Ectodermal cell (in vitro differentiated cells): ENCODE data around the gene IDE.

Experiments
- H3K27ac ChIP-seq: 2 replicates; pipeline ENCODE4 v1.7.0; 2013; ENCODE audit warnings: mild to moderate bottlenecking, low read depth, low read length; ENCODE audit not compliant: insufficient read depth, poor library complexity, severe bottlenecking
- H3K27me3 ChIP-seq: 2 replicates; pipeline ENCODE4 v1.7.0; 2013; ENCODE audit warnings: mild to moderate bottlenecking, low read length; ENCODE audit not compliant: insufficient read depth, control insufficient read depth, poor library complexity, severe bottlenecking
- H3K36me3 ChIP-seq: one replicate; pipeline ENCODE4 v1.7.0; 2013; ENCODE audit warnings: low read length; ENCODE audit not compliant: control insufficient read depth, insufficient read depth
- H3K4me1 ChIP-seq: one replicate; pipeline ENCODE4 v1.7.0; 2013; ENCODE audit warnings: low read length; ENCODE audit not compliant: control insufficient read depth, insufficient read depth
- H3K4me3 ChIP-seq: 2 replicates; pipeline ENCODE4 v1.7.0; 2013; ENCODE audit warnings: low read depth, low read length, control low read depth; ENCODE audit not compliant: insufficient read depth
- H3K9me3 ChIP-seq: 2 replicates; pipeline ENCODE4 v1.7.0; 2013; ENCODE audit warnings: mild to moderate bottlenecking, low read length, moderate library complexity; ENCODE audit not compliant: control insufficient read depth
- WGBS, 2 experiments: methylation state at CpG; one replicate each; pipeline ENCODE4 v1.1.7; 2013; ENCODE audit warnings: missing lambda C conversion rate in 2 of 2; 5-methylcytosine and 5-hydroxymethylcytosine counted together

The IDE gene

GRCh38 chr10:92493362-92493761, 80.5 kb downstream of the IDE start:
- H3K27ac ChIP-seq: no peak overlapping the region
- H3K9me3 ChIP-seq: no peaks in the 10 kb centered on the region
- H3K4me3 ChIP-seq: no peak overlapping the region
- H3K4me1 ChIP-seq: no peaks in the 10 kb centered on the region
- 67 to 96% methylated on average over 1 of the region's 1 CpG for WGBS, 2 experiments
- H3K36me3 ChIP-seq: peaks cover 15% of the 10 kb centered on the region
- no peaks in the 10 kb centered on the region for H3K27me3 ChIP-seq

GRCh38 chr10:92492748-92493240, 81.1 kb downstream of the IDE start:
- no peak overlapping the region for H3K27ac ChIP-seq
- no peaks in the 10 kb centered on the region for H3K4me1 ChIP-seq
- no peaks in the 10 kb centered on the region for H3K9me3 ChIP-seq
- H3K27me3 ChIP-seq: no peaks in the 10 kb centered on the region
- peaks cover 17% of the 10 kb centered on the region for H3K36me3 ChIP-seq
- H3K4me3 ChIP-seq: no peak overlapping the region
- 96 to 97% methylated on average over 6 of the region's 6 CpGs for WGBS, 2 experiments

- no peaks in the 10 kb centered on the region for H3K9me3 ChIP-seq
- H3K27me3 ChIP-seq: no peaks in the 10 kb centered on the region
- H3K4me1 ChIP-seq: no peaks in the 10 kb centered on the region
- no peak overlapping the region for H3K27ac ChIP-seq
- peaks cover 29% of the 10 kb centered on the region for H3K36me3 ChIP-seq
- WGBS, 2 experiments: 87 to 95% methylated on average over 2 of the region's 2 CpGs
- no peak overlapping the region for H3K4me3 ChIP-seq
Observed at GRCh38 chr10:92490387-92490786, 83.5 kb downstream of the IDE start.

GRCh38 chr10:92486637-92487036, 87.3 kb downstream of the IDE start:
- Histone ChIP-seq H3K36me3 (peaks cover 29% of the 10 kb centered on the region), H3K27me3 (no peaks in the 10 kb centered on the region), H3K27ac (no peak overlapping the region), H3K9me3 (no peaks in the 10 kb centered on the region), H3K4me3 (no peak overlapping the region), H3K4me1 (no peaks in the 10 kb centered on the region)

- Histone ChIP-seq H3K27me3 (no peaks in the 10 kb centered on the region), H3K4me1 (no peaks in the 10 kb centered on the region), H3K4me3 (no peak overlapping the region), H3K9me3 (no peaks in the 10 kb centered on the region), H3K36me3 (peaks cover 15% of the 10 kb centered on the region), H3K27ac (no peak overlapping the region)
- WGBS, 2 experiments: 94 to 96% methylated on average over 4 of the region's 4 CpGs
Observed at GRCh38 chr10:92483539-92483938, 90.4 kb downstream of the IDE start.

- Histone ChIP-seq H3K4me1 (no peaks in the 10 kb centered on the region), H3K27me3 (no peaks in the 10 kb centered on the region), H3K36me3 (peaks cover 1% of the 10 kb centered on the region), H3K27ac (no peak overlapping the region), H3K4me3 (no peak overlapping the region), H3K9me3 (no peaks in the 10 kb centered on the region)
Observed at GRCh38 chr10:92480413-92480812, 93.5 kb downstream of the IDE start.

GRCh38 chr10:92479547-92479946, 94.3 kb downstream of the IDE start:
- Histone ChIP-seq H3K4me3 (no peak overlapping the region), H3K27me3 (no peaks in the 10 kb centered on the region), H3K27ac (no peak overlapping the region), H3K36me3 (peaks cover 4% of the 10 kb centered on the region), H3K9me3 (no peaks in the 10 kb centered on the region), H3K4me1 (no peaks in the 10 kb centered on the region)
- WGBS, 2 experiments: 83 to 92% methylated on average over 6 to 7 of the region's 7 CpGs

GRCh38 chr10:92478536-92478935, 95.4 kb downstream of the IDE start:
- Histone ChIP-seq H3K27ac (no peak overlapping the region), H3K27me3 (no peaks in the 10 kb centered on the region), H3K4me3 (no peak overlapping the region), H3K9me3 (no peaks in the 10 kb centered on the region), H3K4me1 (no peaks in the 10 kb centered on the region), H3K36me3 (peaks cover 4% of the 10 kb centered on the region)
- 96% methylated on average over 5 of the region's 5 CpGs for WGBS, 2 experiments

GRCh38 chr10:92475357-92475868, 98.5 kb downstream of the IDE start:
- H3K9me3 ChIP-seq: no peaks in the 10 kb centered on the region
- no peaks in the 10 kb centered on the region for H3K27me3 ChIP-seq
- 90 to 95% methylated on average over 1 of the region's 1 CpG for WGBS, 2 experiments
- H3K4me3 ChIP-seq: no peak overlapping the region
- no peaks in the 10 kb centered on the region for H3K4me1 ChIP-seq
- no peak overlapping the region for H3K27ac ChIP-seq
- H3K36me3 ChIP-seq: peaks cover 4% of the 10 kb centered on the region

- H3K4me1 ChIP-seq: no peaks in the 10 kb centered on the region
- no peak overlapping the region for H3K4me3 ChIP-seq
- 94 to 98% methylated on average over 3 of the region's 3 CpGs for WGBS, 2 experiments
- H3K9me3 ChIP-seq: no peaks in the 10 kb centered on the region
- H3K27ac ChIP-seq: no peak overlapping the region
- H3K27me3 ChIP-seq: no peaks in the 10 kb centered on the region
- peaks cover 24% of the 10 kb centered on the region for H3K36me3 ChIP-seq
Observed at GRCh38 chr10:92470026-92470425, 103.9 kb downstream of the IDE start.

- Histone ChIP-seq H3K4me3 (no peak overlapping the region), H3K36me3 (peaks cover 36% of the 10 kb centered on the region), H3K27ac (no peak overlapping the region), H3K9me3 (no peaks in the 10 kb centered on the region), H3K27me3 (no peaks in the 10 kb centered on the region), H3K4me1 (no peaks in the 10 kb centered on the region)
- WGBS, 2 experiments: 84 to 87% methylated on average over 5 of the region's 5 CpGs
Observed at GRCh38 chr10:92464364-92464763, 109.5 kb downstream of the IDE start.
